HUES6 (cell line): ENCODE data around the gene TMEM74B.
"Not testable (repeated sequence)": the region's sequence is repeated elsewhere in the genome, so short reads cannot be mapped to it uniquely, and the experiment has no call there.

ENCODE experiments used
- H3K27ac ChIP-seq: 2 replicates; pipeline ENCODE4 v1.7.0; 2013; ENCODE audit warnings: low read depth, mild to moderate bottlenecking, low read length, inconsistent platforms
- H3K27me3 ChIP-seq: 2 replicates; pipeline ENCODE4 v1.6.1; 2013; ENCODE audit warnings: low read length; ENCODE audit not compliant: control insufficient read depth, insufficient read depth
- H3K36me3 ChIP-seq: 2 replicates; pipeline ENCODE4 v1.6.1; 2013; ENCODE audit warnings: low read length; ENCODE audit not compliant: control insufficient read depth, insufficient read depth
- H3K4me1 ChIP-seq: 2 replicates; pipeline ENCODE4 v1.6.1; 2013; ENCODE audit warnings: low read length; ENCODE audit not compliant: control insufficient read depth, insufficient read depth
- H3K4me3 ChIP-seq: 2 replicates; pipeline ENCODE4 v1.5.1; 2013; ENCODE audit warnings: low read depth, low read length
- H3K9ac ChIP-seq: one replicate; pipeline ENCODE4 v1.6.1; 2013; ENCODE audit warnings: mild to moderate bottlenecking, low read length
- H3K9me3 ChIP-seq: 2 replicates; pipeline ENCODE4 v1.6.1; 2013; ENCODE audit warnings: low read depth, low read length; ENCODE audit not compliant: control insufficient read depth, insufficient read depth

TMEM74B gene

GRCh38 chr20:1160991-1161390, 23.8 kb downstream of the TMEM74B start:
- Histone ChIP-seq H3K27me3 (no peaks in the 10 kb centered on the region), H3K36me3 (peaks cover 67% of the 10 kb centered on the region), H3K9me3 (no peaks in the 10 kb centered on the region), H3K4me3 (no peak overlapping the region), H3K27ac (no peak overlapping the region), H3K4me1 (no peaks in the 10 kb centered on the region), H3K9ac (no peak overlapping the region)

- no peaks in the 10 kb centered on the region for H3K9me3 ChIP-seq
- no peaks in the 10 kb centered on the region for H3K4me1 ChIP-seq
- H3K27ac ChIP-seq: no peak overlapping the region
- H3K9ac ChIP-seq: no peak overlapping the region
- H3K4me3 ChIP-seq: no peak overlapping the region
- peaks cover 67% of the 10 kb centered on the region for H3K36me3 ChIP-seq
- H3K27me3 ChIP-seq: no peaks in the 10 kb centered on the region
These were observed 24.3 kb downstream of the TMEM74B start for GRCh38 chr20:1160496-1160895.

GRCh38 chr20:1155342-1155741, 29.4 kb downstream of the TMEM74B start:
- Histone ChIP-seq H3K4me3 (no peak overlapping the region), H3K36me3 (peaks cover 53% of the 10 kb centered on the region), H3K4me1 (no peaks in the 10 kb centered on the region), H3K9ac (no peak overlapping the region), H3K9me3 (no peaks in the 10 kb centered on the region), H3K27ac (no peak overlapping the region), H3K27me3 (no peaks in the 10 kb centered on the region)

GRCh38 chr20:1154691-1155090, 30.1 kb downstream of the TMEM74B start:
- no peak overlapping the region for H3K27ac ChIP-seq
- no peak overlapping the region for H3K4me3 ChIP-seq
- H3K9me3 ChIP-seq: no peaks in the 10 kb centered on the region
- H3K36me3 ChIP-seq: peaks cover 50% of the 10 kb centered on the region
- no peaks in the 10 kb centered on the region for H3K27me3 ChIP-seq
- no peak overlapping the region for H3K9ac ChIP-seq
- no peaks in the 10 kb centered on the region for H3K4me1 ChIP-seq

GRCh38 chr20:1154226-1154625, 30.6 kb downstream of the TMEM74B start:
- H3K27ac ChIP-seq: no peak overlapping the region
- H3K27me3 ChIP-seq: no peaks in the 10 kb centered on the region
- H3K9me3 ChIP-seq: no peaks in the 10 kb centered on the region
- no peak overlapping the region for H3K4me3 ChIP-seq
- peaks cover 50% of the 10 kb centered on the region for H3K36me3 ChIP-seq
- no peaks in the 10 kb centered on the region for H3K4me1 ChIP-seq
- H3K9ac ChIP-seq: no peak overlapping the region

- Histone ChIP-seq H3K4me1 (no peaks in the 10 kb centered on the region), H3K4me3 (no peak overlapping the region), H3K9me3 (no peaks in the 10 kb centered on the region), H3K36me3 (peaks cover 65% of the 10 kb centered on the region), H3K9ac (no peak overlapping the region), H3K27ac (no peak overlapping the region), H3K27me3 (no peaks in the 10 kb centered on the region)
These were observed 33.8 kb downstream of the TMEM74B start for GRCh38 chr20:1150968-1151367.

- Histone ChIP-seq H3K4me3 (no peak overlapping the region), H3K9ac (no peak overlapping the region), H3K9me3 (no peaks in the 10 kb centered on the region), H3K27ac (no peak overlapping the region), H3K27me3 (no peaks in the 10 kb centered on the region), H3K4me1 (no peaks in the 10 kb centered on the region), H3K36me3 (peaks cover 66% of the 10 kb centered on the region)
These were observed 34.6 kb downstream of the TMEM74B start for GRCh38 chr20:1150218-1150617.

- not testable (repeated sequence) for H3K27ac ChIP-seq, H3K9me3 ChIP-seq, H3K4me3 ChIP-seq, H3K9ac ChIP-seq, H3K27me3 ChIP-seq, H3K4me1 ChIP-seq
- peaks cover 64% of the 10 kb centered on the region for H3K36me3 ChIP-seq
These were observed 35.0 kb downstream of the TMEM74B start for GRCh38 chr20:1149812-1150211.

GRCh38 chr20:1146957-1147356, 37.8 kb downstream of the TMEM74B start:
- Histone ChIP-seq H3K9me3 (no peaks in the 10 kb centered on the region), H3K9ac (no peak overlapping the region), H3K27ac (no peak overlapping the region), H3K36me3 (peaks cover 46% of the 10 kb centered on the region), H3K27me3 (no peaks in the 10 kb centered on the region), H3K4me3 (no peak overlapping the region), H3K4me1 (no peaks in the 10 kb centered on the region)

GRCh38 chr20:1144401-1145172, 40.2 kb downstream of the TMEM74B start:
- Histone ChIP-seq H3K9me3 (no peaks in the 10 kb centered on the region), H3K9ac (no peak overlapping the region), H3K4me3 (no peak overlapping the region), H3K36me3 (peaks cover 60% of the 10 kb centered on the region), H3K27ac (no peak overlapping the region), H3K4me1 (no peaks in the 10 kb centered on the region), H3K27me3 (no peaks in the 10 kb centered on the region)

GRCh38 chr20:1137236-1137635, 47.5 kb downstream of the TMEM74B start:
- no peaks in the 10 kb centered on the region for H3K4me1 ChIP-seq

More at GRCh38 chr20:1137236-1137635, 47.5 kb downstream of the TMEM74B start:
- Histone ChIP-seq H3K36me3 (peaks cover 80% of the 10 kb centered on the region), H3K9me3 (no peaks in the 10 kb centered on the region), H3K9ac (no peak overlapping the region), H3K27me3 (no peaks in the 10 kb centered on the region), H3K27ac (no peak overlapping the region), H3K4me3 (no peak overlapping the region)
